VCaP (cell line): ENCODE measurements around the gene DDO.

Experiments
- H3K27ac ChIP-seq: fragments of 450-650 bp; 2 replicates; pipeline ENCODE4 v1.5.1; 2017
- CTCF ChIP-seq: fragments of 450-650 bp; conservative IDR thresholded peaks from 2 replicates; pipeline ENCODE4 v1.5.1; 2017; ENCODE audit warnings: mild to moderate bottlenecking, moderate library complexity

DDO gene

GRCh38 chr6:110449541-110449895, 34.1 kb upstream of the DDO start:
- TF ChIP-seq CTCF, result no peak
- H3K27ac ChIP-seq, result no peak overlapping the region

- TF ChIP-seq CTCF, result no peak
- H3K27ac ChIP-seq, result no peak overlapping the region
Observed at GRCh38 chr6:110448846-110449540, 33.6 kb upstream of the DDO start.

- no peak for TF ChIP-seq CTCF
- H3K27ac ChIP-seq, result no peak overlapping the region
Observed at GRCh38 chr6:110447761-110448160, 32.4 kb upstream of the DDO start.

GRCh38 chr6:110446405-110446804, 31.0 kb upstream of the DDO start:
- no peak overlapping the region for H3K27ac ChIP-seq
- no peak for TF ChIP-seq CTCF

GRCh38 chr6:110440026-110440425, 24.7 kb upstream of the DDO start:
- no peak overlapping the region for H3K27ac ChIP-seq
- no peak for TF ChIP-seq CTCF

- TF ChIP-seq CTCF, result no peak
- no peak overlapping the region for H3K27ac ChIP-seq
Observed at GRCh38 chr6:110439356-110439755, 24.0 kb upstream of the DDO start.

GRCh38 chr6:110434961-110435602, 19.7 kb upstream of the DDO start:
- TF ChIP-seq CTCF, result no peak
- no peak overlapping the region for H3K27ac ChIP-seq
